ENCODE data around the gene TM7SF2. TPM values are rescaled to one million over a fixed set of nuclear protein-coding genes. Genes with fewer than 3 reads are reported as not detected.
A peak's percentile ranks its signal among the peaks of the same experiment; 100 is the strongest.
"Not testable (repeated sequence)": the region's sequence is repeated elsewhere in the genome, so short reads cannot be mapped to it uniquely, and the experiment has no call there.

Gene TM7SF2
- total and polyA plus RNA-seq, 11 donors = 17.6 to 752 (median 74.6) TPM

DNA sequence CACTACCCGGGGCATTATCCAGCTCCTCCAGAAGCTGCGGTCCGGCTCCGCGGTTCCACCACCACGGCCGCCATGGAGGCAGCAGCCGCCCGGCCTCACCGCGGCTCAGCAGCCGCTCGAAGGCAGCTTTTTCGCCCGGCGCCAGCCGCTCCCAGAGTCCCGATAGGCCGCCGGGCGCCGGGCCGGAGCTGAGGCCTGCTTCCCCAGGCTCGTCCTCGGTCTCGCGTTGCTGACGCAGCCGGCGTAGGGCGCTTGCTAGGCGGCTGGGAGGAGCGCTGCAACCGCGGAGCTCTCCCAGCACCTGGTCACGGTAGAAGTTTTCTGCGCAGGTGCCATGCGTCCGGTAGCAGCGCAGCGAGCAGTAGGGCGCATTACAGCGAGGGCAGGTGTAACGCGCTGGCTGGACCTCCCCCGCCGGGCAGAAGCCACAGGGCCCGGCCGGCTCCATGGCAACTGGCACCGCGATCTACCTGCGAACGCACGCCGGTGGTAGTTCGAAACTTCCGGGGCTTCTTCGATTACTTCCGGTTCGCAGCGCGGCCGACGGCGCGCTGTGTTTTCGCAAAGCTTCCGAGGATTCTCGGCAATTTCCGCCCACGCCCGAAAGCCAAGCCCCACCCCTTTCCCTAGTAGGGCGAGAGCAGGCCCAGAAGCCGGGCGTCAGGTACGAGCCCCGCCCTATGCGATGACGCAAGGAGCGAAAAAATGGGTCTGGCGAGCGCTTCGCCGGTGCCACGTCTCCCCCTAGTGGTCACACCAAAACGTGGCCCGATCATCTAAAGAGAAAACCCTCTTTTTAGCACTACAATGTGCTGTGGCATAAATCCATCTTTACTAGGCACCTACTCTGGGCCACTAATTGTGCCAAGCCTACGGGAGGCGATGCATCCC lies 5.8 kb downstream of the TM7SF2 start, which contains the start of gene ZNHIT2:
Gene ZNHIT2, minus strand, starts transcription at position 496 of the 891 bp plus-strand sequence. Its CDS starts 48 bp downstream, at position 448.
- 0 to 1% (median 0%) methylated on average over 30 to 89 of the region's 89 CpGs for WGBS, 4 donors
- DNase-seq = peak; percentile 99 to 100 (median 99)
- intact Hi-C loops (cut with DNase I) = loop anchor here (1.0 to 10.0 kb wide), 13 partner anchors 21 to 343 kb away; partner anchors contain the start of genes ARL2 (in 6 of the 10), CDC42BPG (in 2 of the 10), CAPN1 (in 1 of the 10) and DPF2 (in 1 of the 10)
- peaks cover 0 to 45% (median 33%) of the 10 kb centered on the region in 9 donors for H3K36me3 ChIP-seq
- peak; percentile 82 to 89 (median 86) for ATAC-seq
- peaks cover 0 to 5% (median 0%) of the 10 kb centered on the region in 9 donors for H3K27me3 ChIP-seq
- no peaks in the 10 kb centered on the region for H3K9me3 ChIP-seq
- peak within 1 kb of the TSS; percentile 71 to 93 (median 84) for H3K27ac ChIP-seq
- TF ChIP-seq, protein P1, sequence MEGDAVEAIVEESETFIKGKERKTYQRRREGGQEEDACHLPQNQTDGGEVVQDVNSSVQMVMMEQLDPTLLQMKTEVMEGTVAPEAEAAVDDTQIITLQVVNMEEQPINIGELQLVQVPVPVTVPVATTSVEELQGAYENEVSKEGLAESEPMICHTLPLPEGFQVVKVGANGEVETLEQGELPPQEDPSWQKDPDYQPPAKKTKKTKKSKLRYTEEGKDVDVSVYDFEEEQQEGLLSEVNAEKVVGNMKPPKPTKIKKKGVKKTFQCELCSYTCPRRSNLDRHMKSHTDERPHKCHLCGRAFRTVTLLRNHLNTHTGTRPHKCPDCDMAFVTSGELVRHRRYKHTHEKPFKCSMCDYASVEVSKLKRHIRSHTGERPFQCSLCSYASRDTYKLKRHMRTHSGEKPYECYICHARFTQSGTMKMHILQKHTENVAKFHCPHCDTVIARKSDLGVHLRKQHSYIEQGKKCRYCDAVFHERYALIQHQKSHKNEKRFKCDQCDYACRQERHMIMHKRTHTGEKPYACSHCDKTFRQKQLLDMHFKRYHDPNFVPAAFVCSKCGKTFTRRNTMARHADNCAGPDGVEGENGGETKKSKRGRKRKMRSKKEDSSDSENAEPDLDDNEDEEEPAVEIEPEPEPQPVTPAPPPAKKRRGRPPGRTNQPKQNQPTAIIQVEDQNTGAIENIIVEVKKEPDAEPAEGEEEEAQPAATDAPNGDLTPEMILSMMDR (IDR thresholded peaks at IDR 0.05) = peak; percentile 91 to 99 (median 96)
- TF ChIP-seq POLR2A (IDR thresholded peaks at IDR 0.05) = peak in 1 of 2 donors; percentile 55
- peaks cover 0 to 63% (median 40%) of the 10 kb centered on the region in 12 donors for H3K4me1 ChIP-seq
- peak within 1 kb of the TSS; percentile 67 to 99 (median 88) for H3K4me3 ChIP-seq

DNA sequence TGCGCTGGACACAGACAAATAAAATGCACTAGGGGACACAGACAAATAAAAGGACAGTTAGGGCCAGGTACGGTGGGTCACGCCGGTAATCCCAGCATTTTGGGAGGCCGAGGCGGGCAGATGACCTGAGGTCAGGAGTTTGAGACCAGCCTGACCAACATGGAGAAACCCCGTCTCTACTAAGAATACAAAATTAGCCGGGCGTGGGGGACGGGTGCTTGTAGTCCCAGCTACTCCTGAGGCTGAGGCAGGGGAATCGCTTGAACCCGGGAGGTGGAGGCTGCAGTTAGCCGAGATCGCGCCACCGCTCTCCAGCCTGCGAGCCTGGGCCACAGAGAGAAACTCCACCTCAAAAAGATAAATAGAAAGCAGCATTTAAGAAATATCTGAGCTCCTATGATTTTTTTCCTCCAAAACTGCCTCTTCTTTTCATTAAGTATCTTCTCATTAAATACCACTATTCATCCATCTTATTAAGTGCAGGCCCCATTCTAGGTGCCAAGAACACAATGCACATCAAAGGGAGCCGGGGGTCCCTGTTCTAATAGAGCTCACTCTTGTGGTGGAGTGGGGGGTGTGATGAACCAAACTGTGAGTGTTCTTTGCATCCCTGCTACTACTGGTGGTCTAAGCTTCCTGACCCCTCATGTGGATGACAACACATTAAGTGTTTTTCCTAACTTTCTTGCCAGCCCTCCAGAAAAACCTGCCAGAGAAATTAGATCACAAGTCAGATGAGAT lies 6.6 kb downstream of the TM7SF2 start:
- intact Hi-C loops (cut with DNase I) = loop anchor here (1.0 to 10.0 kb wide), 12 partner anchors 67 to 343 kb away; partner anchors contain the start of genes ARL2 (in 6 of the 10), CDC42BPG (in 2 of the 10), CAPN1 (in 1 of the 10) and DPF2 (in 1 of the 10)
- Histone ChIP-seq H3K36me3 (peaks cover 0 to 45% (median 33%) of the 10 kb centered on the region in 9 donors), H3K27ac (peak overlapping the region in 8 of 12 donors; percentile 3 to 87 (median 47)), H3K4me3 (peak overlapping the region in 6 of 12 donors; percentile 67 to 89 (median 81)), H3K4me1 (peaks cover 0 to 63% (median 38%) of the 10 kb centered on the region in 12 donors), H3K27me3 (peaks cover 0 to 2% (median 0%) of the 10 kb centered on the region in 9 donors), H3K9me3 (no peaks in the 10 kb centered on the region)
- TF ChIP-seq, protein P1 (IDR thresholded peaks at IDR 0.05) = peak in 3 of 12 donors; percentile 4 to 38 (median 10)
- TF ChIP-seq POLR2A (IDR thresholded peaks at IDR 0.05) = no peak
- no peak for ATAC-seq
- peak in 1 of 5 donors; percentile 17 for DNase-seq
- WGBS, 4 donors = 77 to 86% (median 82%) methylated on average over 18 of the region's 18 CpGs

DNA sequence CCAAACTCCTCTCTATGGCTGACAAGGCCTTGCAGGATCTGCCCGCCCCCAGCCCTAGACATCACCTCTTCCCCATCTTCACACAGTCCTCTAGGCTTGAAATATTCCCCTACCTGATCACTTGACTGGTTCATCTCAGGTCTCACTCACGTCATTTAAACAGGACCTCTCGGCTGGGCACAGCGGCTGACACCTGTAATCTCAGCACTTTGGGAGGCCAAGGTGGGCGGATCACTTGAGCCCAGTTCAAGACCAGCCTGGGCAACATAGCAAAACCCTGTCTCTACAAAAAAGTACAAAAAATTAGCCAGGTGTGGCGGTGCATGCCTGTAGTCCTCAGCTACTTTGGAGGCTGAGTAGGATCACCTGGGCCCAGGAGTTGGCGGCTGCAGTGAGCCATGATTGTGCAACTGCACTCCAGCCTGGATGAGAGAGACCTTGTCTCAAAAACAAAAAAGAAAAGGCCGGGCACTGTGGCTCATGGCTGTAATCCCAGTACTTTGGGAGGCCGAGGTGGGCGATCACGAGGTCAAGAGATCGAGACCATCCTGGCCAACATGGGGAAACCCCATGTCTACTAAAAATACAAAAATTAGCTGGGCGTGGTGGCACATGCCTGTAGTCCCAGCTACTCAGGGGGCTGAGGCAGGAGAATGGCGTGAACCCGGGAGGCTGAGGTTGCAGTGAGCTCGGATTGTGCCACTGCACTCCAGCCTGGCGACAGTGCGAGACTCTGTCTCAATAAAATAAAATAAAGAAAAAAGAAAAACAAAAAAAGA lies 7.4 kb downstream of the TM7SF2 start:
- not testable (repeated sequence) for H3K4me3 ChIP-seq, H3K9me3 ChIP-seq, H3K27me3 ChIP-seq, ATAC-seq, DNase-seq
- Histone ChIP-seq H3K4me1 (peaks cover 0 to 59% (median 36%) of the 10 kb centered on the region in 12 donors), H3K36me3 (peaks cover 0 to 45% (median 34%) of the 10 kb centered on the region in 9 donors), H3K27ac (peak overlapping the region in 1 of 12 donors; percentile 66)
- 84 to 89% (median 88%) methylated on average over 18 of the region's 18 CpGs for WGBS, 4 donors
- intact Hi-C loops (cut with DNase I) = loop anchor here (1.0 to 10.0 kb wide), 12 partner anchors 66 to 344 kb away; partner anchors contain the start of genes ARL2 (in 6 of the 10), CDC42BPG (in 2 of the 10), CAPN1 (in 1 of the 10) and DPF2 (in 1 of the 10)

DNA sequence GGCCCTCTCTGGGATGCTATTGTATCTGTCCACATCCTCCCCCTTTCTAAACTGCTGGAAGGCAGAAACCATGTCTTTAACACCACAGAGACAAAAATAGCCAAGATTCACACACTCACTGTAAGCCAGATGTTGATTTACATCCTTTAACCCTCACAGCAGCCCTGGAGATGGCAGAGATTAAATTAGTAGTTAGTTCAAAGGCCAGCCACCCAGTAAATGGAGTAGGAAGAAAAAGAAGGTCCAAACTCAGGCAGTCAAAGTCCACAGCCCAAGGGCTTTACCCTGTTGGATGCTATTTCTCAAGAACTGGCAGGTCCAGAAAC lies 8.0 kb downstream of the TM7SF2 start:
- H3K4me1 ChIP-seq = peaks cover 0 to 55% (median 36%) of the 10 kb centered on the region in 12 donors
- H3K9me3 ChIP-seq = no peaks in the 10 kb centered on the region
- no peak for ATAC-seq
- no peak for DNase-seq
- no peak for TF ChIP-seq POLR2A (IDR thresholded peaks at IDR 0.05)
- TF ChIP-seq, protein P1 (IDR thresholded peaks at IDR 0.05) = no peak
- H3K36me3 ChIP-seq = peaks cover 0 to 50% (median 40%) of the 10 kb centered on the region in 9 donors
- intact Hi-C loops (cut with DNase I) = loop anchor here (2.0 to 10.0 kb wide), 11 partner anchors 65 to 345 kb away; partner anchors contain the start of genes ARL2 (in 5 of the 10), CDC42BPG (in 2 of the 10), CAPN1 (in 1 of the 10) and DPF2 (in 1 of the 10)
- no peak overlapping the region for H3K4me3 ChIP-seq
- peak overlapping the region in 1 of 12 donors; percentile 66 for H3K27ac ChIP-seq
- H3K27me3 ChIP-seq = no peaks in the 10 kb centered on the region

All from heart left ventricle (tissue), 16 donors.